Activated naive CD8-positive, alpha-beta T cell (primary cell): ENCODE data around the gene CHP2.
"Not testable (repeated sequence)": the region's sequence is repeated elsewhere in the genome, so short reads cannot be mapped to it uniquely, and the experiment has no call there.

ENCODE experiments used
- H3K27ac Mint-ChIP-seq: one replicate; pipeline ENCODE4 v1.8.0; 2021; ENCODE audit warnings: mixed read lengths
- H3K27me3 Mint-ChIP-seq: one replicate; pipeline ENCODE4 v1.8.0; 2021; ENCODE audit warnings: mixed read lengths
- H3K36me3 Mint-ChIP-seq: one replicate; pipeline ENCODE4 v1.8.0; 2021; ENCODE audit warnings: mixed read lengths
- H3K4me1 Mint-ChIP-seq: one replicate; pipeline ENCODE4 v1.8.0; 2021; ENCODE audit warnings: low read depth, mixed read lengths
- H3K4me3 Mint-ChIP-seq: one replicate; pipeline ENCODE4 v1.8.0; 2021; ENCODE audit warnings: mild to moderate bottlenecking, mixed read lengths
- H3K9me3 Mint-ChIP-seq: one replicate; pipeline ENCODE4 v1.8.0; 2021; ENCODE audit warnings: low read depth, mixed read lengths

The CHP2 gene

GRCh38 chr16:23729503-23730424, 25.1 kb upstream of the CHP2 start:
- Mint-ChIP-seq H3K36me3 (no peaks in the 10 kb centered on the region), H3K4me3 (no peak overlapping the region), H3K27ac (no peak overlapping the region), H3K4me1 (peaks cover 2% of the 10 kb centered on the region), H3K9me3 (no peaks in the 10 kb centered on the region), H3K27me3 (peaks cover 7% of the 10 kb centered on the region)

DNA sequence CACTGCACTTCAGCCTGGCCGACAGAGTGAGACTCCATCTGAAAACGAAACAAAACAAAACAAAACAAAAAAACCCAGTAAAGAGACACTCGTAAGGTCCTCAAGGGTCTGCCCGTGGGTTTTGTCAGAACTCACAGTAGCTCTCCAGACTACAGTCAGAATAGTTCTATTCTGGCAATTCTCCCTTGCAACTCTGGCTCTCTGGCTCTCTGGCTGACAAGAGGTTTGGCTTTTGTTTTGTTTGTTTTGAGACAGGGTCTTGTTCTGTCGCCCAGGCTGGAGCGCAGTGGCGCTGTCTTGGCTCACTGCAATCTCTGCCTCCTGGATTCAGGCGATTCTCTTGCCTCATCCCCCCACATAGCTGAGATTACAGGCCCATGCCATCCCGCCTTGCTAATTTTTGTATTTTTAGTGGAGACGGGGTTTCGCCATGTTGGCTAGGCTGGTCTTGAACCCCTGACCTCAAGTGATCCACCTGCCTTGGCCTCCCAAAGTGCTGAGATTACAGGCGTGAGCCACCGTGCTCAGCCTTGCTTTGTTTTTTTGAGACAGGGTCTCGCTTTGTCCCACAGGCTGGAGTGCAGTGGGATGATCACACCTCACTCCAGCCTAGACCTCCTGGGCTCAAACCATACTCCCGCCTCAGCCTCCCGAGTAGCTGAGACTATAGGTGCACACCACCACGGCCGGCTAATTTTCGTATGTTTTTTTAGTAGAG, 20.5 kb upstream of the CHP2 start:
- Mint-ChIP-seq H3K36me3 (no peaks in the 10 kb centered on the region), H3K4me1 (peaks cover 2% of the 10 kb centered on the region), H3K4me3 (no peak overlapping the region), H3K9me3 (no peaks in the 10 kb centered on the region), H3K27me3 (peaks cover 4% of the 10 kb centered on the region), H3K27ac (no peak overlapping the region)

- H3K4me1 Mint-ChIP-seq, H3K36me3 Mint-ChIP-seq, H3K4me3 Mint-ChIP-seq, H3K9me3 Mint-ChIP-seq, H3K27me3 Mint-ChIP-seq, H3K27ac Mint-ChIP-seq: not testable (repeated sequence)
Measured at GRCh38 chr16:23737423-23738028, 17.3 kb upstream of the CHP2 start.

- Mint-ChIP-seq H3K4me1 (peaks cover 2% of the 10 kb centered on the region), H3K27me3 (peaks cover 3% of the 10 kb centered on the region), H3K9me3 (no peaks in the 10 kb centered on the region), H3K36me3 (no peaks in the 10 kb centered on the region), H3K27ac (no peak overlapping the region), H3K4me3 (no peak overlapping the region)
Measured at GRCh38 chr16:23739516-23739915, 15.3 kb upstream of the CHP2 start.

DNA sequence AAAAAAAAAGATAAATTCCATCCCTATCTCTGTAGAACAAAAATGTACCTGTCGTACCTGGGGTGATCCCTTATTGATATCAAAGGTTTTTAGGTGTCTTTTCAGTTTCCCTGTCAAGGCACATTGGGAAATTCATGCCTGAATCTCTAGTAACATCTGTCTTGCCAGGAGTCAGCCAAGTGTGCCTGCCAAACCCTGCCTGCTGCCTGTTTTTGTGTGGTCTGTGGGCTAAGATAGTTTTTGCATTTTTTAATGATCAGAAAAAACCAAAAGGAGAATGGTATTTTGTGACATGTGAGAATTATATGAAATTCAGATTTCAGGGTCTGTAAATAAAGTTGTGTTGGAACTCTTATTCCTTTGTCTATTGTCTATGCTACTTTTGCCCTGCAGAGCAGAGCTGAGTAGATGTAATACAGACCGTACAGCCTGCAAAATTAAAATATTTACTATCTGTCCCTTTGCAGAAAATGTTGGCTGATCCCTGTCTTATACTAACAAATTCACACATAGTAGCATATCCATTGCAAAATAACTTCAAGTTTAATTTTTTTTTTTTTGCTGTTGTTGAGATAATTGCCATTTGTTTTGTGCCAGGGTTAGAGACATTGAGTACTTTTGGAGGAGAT, 13.0 kb upstream of the CHP2 start:
- no peak overlapping the region for H3K27ac Mint-ChIP-seq
- H3K9me3 Mint-ChIP-seq = peaks cover 10% of the 10 kb centered on the region
- H3K4me3 Mint-ChIP-seq = no peak overlapping the region
- H3K36me3 Mint-ChIP-seq = peaks cover 3% of the 10 kb centered on the region
- peaks cover 12% of the 10 kb centered on the region for H3K27me3 Mint-ChIP-seq
- H3K4me1 Mint-ChIP-seq = no peaks in the 10 kb centered on the region

DNA sequence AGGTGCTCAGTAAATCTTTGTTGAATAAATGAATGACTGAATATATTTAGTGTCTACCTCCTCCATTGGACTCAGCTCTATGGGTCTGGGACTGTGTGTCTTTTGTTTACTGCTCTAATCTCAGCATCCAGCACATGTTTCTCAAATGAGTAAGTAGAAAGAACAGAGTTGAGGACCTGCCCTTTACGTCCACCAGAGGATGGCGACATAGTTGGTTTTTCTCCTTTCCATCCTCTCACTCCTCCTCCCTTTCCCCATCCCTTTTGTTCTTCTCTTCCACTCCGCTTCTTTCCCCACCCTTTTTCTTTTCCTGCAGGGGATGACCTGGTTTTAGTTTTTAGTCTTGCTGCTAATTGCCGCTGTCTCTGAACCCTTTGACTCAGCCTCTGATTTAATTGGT, 12.1 kb upstream of the CHP2 start:
- Mint-ChIP-seq H3K27me3 (peaks cover 16% of the 10 kb centered on the region), H3K9me3 (peaks cover 14% of the 10 kb centered on the region), H3K4me1 (no peaks in the 10 kb centered on the region), H3K36me3 (peaks cover 3% of the 10 kb centered on the region), H3K4me3 (no peak overlapping the region), H3K27ac (no peak overlapping the region)

GRCh38 chr16:23745263-23745662, 9.6 kb upstream of the CHP2 start:
- no peaks in the 10 kb centered on the region for H3K4me1 Mint-ChIP-seq
- peaks cover 14% of the 10 kb centered on the region for H3K9me3 Mint-ChIP-seq
- peaks cover 13% of the 10 kb centered on the region for H3K27me3 Mint-ChIP-seq
- peaks cover 3% of the 10 kb centered on the region for H3K36me3 Mint-ChIP-seq
- H3K4me3 Mint-ChIP-seq = no peak overlapping the region
- H3K27ac Mint-ChIP-seq = no peak overlapping the region

DNA sequence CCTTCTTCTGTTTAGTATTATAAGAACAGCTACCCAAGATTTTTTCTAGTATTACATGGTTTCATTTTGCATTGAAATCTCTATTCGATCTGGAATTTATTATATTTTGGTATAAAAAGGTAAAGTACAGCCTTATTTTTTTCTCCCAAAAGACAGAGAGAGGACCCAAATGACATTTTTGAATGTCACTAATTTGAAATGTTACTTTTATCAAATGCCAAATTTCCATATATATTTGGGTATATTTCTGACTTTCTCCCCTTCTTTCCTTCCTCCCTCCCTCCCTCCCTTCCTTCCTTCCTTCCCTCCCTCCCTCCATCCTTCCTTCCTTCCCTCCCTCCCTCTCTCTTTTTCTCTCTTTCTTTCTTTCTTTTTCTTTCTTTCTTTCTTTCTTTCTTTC, 6.2 kb upstream of the CHP2 start:
- H3K9me3 Mint-ChIP-seq = peaks cover 14% of the 10 kb centered on the region
- no peak overlapping the region for H3K27ac Mint-ChIP-seq
- no peak overlapping the region for H3K4me3 Mint-ChIP-seq
- peaks cover 17% of the 10 kb centered on the region for H3K27me3 Mint-ChIP-seq
- peaks cover 3% of the 10 kb centered on the region for H3K36me3 Mint-ChIP-seq
- H3K4me1 Mint-ChIP-seq = no peaks in the 10 kb centered on the region

DNA sequence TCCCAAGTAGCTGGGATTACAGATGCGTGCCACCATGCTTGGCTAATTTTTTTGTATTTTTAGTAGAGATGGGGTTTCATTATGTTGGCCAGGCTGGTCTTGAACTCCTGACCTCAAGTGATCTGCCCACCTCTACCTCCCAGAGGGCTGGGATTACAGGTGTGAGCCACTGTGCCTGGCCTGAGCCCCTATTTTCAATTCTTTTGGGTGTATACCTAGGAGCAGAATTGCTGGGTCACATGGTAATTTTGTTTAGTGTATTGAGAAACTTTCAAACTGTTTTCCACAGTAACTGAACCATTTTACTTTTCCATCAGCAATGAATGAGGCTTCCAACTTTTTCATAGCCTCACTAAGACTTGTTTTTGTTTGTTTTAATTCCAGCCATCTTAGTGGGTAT, 3.8 kb upstream of the CHP2 start:
- not testable (repeated sequence) for H3K9me3 Mint-ChIP-seq, H3K27ac Mint-ChIP-seq, H3K4me3 Mint-ChIP-seq, H3K4me1 Mint-ChIP-seq, H3K36me3 Mint-ChIP-seq
- peaks cover 12% of the 10 kb centered on the region for H3K27me3 Mint-ChIP-seq

DNA sequence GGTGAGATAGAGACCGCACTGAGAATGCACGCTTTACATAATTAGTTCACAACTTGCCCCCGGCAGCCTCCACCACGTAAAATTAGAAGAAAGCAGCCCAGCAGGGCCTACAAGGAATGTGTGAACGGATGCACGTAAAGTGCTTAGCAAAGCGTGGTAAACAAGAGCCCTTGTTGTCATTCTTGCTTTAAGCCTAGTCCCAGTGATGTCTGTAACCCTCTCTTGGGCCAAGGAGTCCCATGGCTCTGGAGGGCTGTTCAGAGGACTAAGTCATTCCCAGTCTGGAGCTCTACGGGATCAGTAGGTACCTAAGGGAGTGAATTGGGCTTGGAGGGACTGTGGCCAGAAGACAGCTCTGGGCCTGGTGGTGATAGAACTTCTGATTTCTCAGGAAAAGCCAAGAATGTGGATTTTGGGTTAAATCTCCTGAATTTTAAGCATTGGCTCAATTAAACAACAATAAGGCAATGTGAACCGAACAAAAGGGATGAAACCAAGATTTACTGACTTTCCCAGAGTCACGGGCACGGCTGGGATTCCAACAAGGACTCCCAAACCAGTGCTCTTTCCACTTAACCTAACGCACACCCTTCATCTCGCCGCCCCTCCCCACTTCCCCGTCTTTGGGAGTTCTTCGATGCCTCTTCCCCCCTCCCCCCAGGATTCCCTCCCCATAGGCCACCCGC, 775 bp upstream of the CHP2 start:
- Mint-ChIP-seq H3K4me3 (no peak overlapping the region), H3K27me3 (peaks cover 20% of the 10 kb centered on the region), H3K4me1 (no peaks in the 10 kb centered on the region), H3K36me3 (no peaks in the 10 kb centered on the region), H3K9me3 (no peaks in the 10 kb centered on the region), H3K27ac (no peak overlapping the region)

DNA sequence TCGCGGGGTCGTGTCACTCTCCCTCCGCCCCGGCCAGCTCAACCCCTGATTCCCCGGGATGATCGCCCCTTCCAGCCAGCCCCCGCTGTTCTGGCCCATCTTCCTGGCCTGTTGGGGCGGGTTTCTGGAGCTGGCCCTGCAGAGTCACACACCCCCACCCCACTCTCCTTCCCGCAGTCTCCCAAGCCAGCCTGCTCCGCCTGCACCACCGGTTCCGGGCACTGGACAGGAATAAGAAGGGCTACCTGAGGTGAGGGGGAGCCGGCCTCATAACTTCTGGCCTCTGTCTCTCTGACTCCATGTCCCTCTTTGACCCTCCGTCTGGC, 621 bp downstream of the CHP2 start:
- Mint-ChIP-seq H3K36me3 (no peaks in the 10 kb centered on the region), H3K4me1 (no peaks in the 10 kb centered on the region), H3K4me3 (peak overlapping the region; percentile 6), H3K27ac (no peak overlapping the region), H3K9me3 (no peaks in the 10 kb centered on the region), H3K27me3 (peaks cover 24% of the 10 kb centered on the region)

DNA sequence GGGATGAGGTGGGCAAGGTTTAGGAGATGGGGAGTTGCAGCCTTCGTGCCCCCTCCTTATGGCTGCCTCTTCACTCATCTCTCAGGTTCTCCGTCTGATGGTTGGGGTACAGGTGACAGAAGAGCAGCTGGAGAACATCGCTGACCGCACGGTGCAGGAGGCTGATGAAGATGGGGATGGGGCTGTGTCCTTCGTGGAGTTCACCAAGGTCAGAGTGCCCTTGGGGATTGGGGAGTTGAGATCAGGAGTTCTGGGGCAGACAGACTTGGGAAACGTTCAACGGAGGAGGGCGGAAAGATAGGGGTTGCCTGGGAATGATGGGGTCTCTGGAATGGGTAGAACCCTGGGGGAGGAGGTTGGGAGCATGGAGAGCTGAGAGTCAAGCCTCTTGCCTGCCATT, 2.3 kb downstream of the CHP2 start:
- Mint-ChIP-seq H3K36me3 (no peaks in the 10 kb centered on the region), H3K27ac (no peak overlapping the region), H3K27me3 (peaks cover 24% of the 10 kb centered on the region), H3K4me3 (no peak overlapping the region), H3K9me3 (no peaks in the 10 kb centered on the region), H3K4me1 (no peaks in the 10 kb centered on the region)

DNA sequence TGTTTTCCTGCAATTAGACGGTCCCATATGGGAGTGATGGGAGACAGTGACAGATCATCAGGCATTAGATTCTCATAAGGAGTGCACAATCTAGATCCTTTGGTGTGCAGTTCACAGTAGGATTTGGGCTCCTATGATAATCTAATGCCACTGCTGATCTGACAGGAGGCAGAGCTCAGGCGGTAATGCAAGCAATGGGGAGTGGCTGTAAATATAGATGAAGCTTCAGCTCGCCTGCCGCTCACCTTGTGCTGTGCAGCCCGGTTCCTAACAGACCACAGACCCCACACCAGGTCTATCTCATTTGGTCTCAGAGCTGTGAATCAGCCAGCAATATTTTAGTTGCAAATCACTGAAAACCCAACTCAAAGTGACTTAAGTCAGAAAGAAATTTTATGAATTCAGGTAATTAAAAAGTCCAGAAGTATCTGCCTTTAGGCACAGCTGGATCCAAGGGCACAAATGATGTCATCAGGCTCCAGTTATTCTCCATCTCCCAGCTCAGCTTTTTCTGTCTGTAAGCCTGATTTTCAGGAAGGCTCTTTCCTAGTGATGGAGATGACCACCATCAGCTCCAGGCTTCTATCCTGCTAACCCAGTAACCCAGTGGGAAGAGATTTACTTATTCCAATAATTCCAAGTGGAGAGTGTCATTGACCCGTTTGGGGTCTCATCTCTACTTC, 3.3 kb downstream of the CHP2 start:
- Mint-ChIP-seq H3K4me3 (no peak overlapping the region), H3K27me3 (peaks cover 26% of the 10 kb centered on the region), H3K27ac (no peak overlapping the region), H3K4me1 (no peaks in the 10 kb centered on the region), H3K9me3 (no peaks in the 10 kb centered on the region), H3K36me3 (no peaks in the 10 kb centered on the region)

DNA sequence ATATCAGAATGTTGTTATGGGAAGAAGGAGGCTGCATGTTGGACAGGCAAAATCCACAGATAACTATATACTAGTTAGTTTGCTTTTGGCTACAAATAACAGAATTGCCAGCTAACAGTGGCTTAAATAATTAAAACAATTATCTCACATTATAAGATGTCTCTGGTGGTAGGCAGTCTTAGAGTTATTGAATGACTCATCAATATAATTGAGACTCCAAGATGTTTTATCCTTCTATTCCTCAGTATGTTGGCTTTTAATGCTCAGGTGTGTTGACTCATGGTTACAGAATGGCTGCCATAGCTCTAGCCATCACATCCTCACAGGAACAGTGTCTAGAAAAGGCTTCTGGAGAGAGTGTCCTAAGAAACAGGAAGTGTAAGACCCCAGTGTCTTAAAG, 11.1 kb downstream of the CHP2 start:
- Mint-ChIP-seq H3K4me3 (no peak overlapping the region), H3K9me3 (no peaks in the 10 kb centered on the region), H3K27ac (no peak overlapping the region), H3K36me3 (no peaks in the 10 kb centered on the region), H3K27me3 (peaks cover 7% of the 10 kb centered on the region), H3K4me1 (no peaks in the 10 kb centered on the region)
